HCT116 (cell line): ENCODE data around the gene DPF3.

Experiments
- CBX3 ChIP-seq: IDR thresholded peaks from 2 replicates; pipeline ENCODE4 v1.6.1; 2012; ENCODE audit warnings: low read depth
- CTCF ChIP-seq, 3 experiments: fragments of 200-600 bp in 1 of 3; sonication (generic) in 1 of 3; IDR thresholded peaks in 2 of 3; conservative IDR thresholded peaks in 1 of 3; 2 replicates each; pipeline ENCODE4 v1.5.1; 2012 to 2017; ENCODE audit warnings: low read depth in 2 of 3, low read length in 2 of 3, antibody characterized with exemption in 1 of 3, borderline replicate concordance in 1 of 3, control low read depth in 1 of 3, mild to moderate bottlenecking in 1 of 3, mixed read lengths in 1 of 3, mixed run types in 1 of 3, moderate library complexity in 1 of 3; ENCODE audit not compliant: insufficient read depth in 1 of 3
- EZH2phosphoT487 ChIP-seq: fragments of 200-600 bp; IDR thresholded peaks from 2 replicates; pipeline ENCODE4 v1.6.1; 2018; ENCODE audit warnings: antibody characterized with exemption, borderline replicate concordance
- JUND ChIP-seq: IDR thresholded peaks from 2 replicates; pipeline ENCODE4 v1.6.1; 2012
- POLR2A ChIP-seq: IDR thresholded peaks from 2 replicates; pipeline ENCODE4 v1.7.0; 2011; ENCODE audit warnings: borderline replicate concordance; ENCODE audit not compliant: insufficient read depth, insufficient read length; ENCODE audit errors: extremely low read depth
- REST ChIP-seq: IDR thresholded peaks from 2 replicates; pipeline ENCODE4 v1.6.1; 2012; ENCODE audit warnings: low read depth
- SRF ChIP-seq: IDR thresholded peaks from 2 replicates; pipeline ENCODE4 v1.6.1; 2012; ENCODE audit warnings: low read depth
- TCF7L2 ChIP-seq: IDR thresholded peaks from 2 replicates; pipeline ENCODE4 v1.7.0; 2011; ENCODE audit warnings: borderline replicate concordance, inconsistent platforms; ENCODE audit not compliant: insufficient read depth, insufficient read length; ENCODE audit errors: extremely low read depth

DNA sequence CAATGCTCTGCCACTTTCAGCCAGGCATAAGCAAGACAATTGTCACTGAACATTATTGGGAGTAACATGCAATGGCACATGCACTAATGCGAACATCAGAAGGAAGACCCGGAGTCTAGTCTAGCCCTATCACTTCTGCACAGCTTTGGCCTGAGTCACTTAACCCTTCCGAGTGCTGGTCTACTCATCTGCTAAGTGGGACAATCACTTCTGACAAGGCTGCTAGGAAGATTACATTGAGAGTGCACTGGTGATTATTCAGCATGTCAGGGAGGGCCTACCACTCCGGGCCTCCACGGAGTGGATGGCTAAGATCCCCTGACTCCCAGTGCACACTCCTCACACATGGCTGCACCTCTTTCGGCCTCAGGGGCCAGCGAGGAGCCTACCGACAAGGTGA, 240.9 kb downstream of the DPF3 start:
- no peak for TF ChIP-seq SRF
- TF ChIP-seq TCF7L2, result no peak
- no peak for TF ChIP-seq POLR2A
- no peak for TF ChIP-seq CTCF (IDR thresholded peaks at IDR 0.05 in 2 of 3, conservative IDR thresholded peaks at IDR 0.05 in 1 of 3; ENCODE audit: borderline replicate concordance in 1 of 3, insufficient read depth in 1 of 3, low read depth in 2 of 3, low read length in 2 of 3)
- no peak for TF ChIP-seq EZH2phosphoT487
- no peak for TF ChIP-seq REST
- no peak for TF ChIP-seq JUND
- no peak for TF ChIP-seq CBX3
